Measurements from ENCODE around the gene LRP1B. TPM values are rescaled to one million over a fixed set of nuclear protein-coding genes. Genes with fewer than 3 reads are reported as not detected.

Gene LRP1B
- total and polyA plus RNA-seq, 4 donors: 0.01 to 0.84 (median 0.17) TPM

DNA sequence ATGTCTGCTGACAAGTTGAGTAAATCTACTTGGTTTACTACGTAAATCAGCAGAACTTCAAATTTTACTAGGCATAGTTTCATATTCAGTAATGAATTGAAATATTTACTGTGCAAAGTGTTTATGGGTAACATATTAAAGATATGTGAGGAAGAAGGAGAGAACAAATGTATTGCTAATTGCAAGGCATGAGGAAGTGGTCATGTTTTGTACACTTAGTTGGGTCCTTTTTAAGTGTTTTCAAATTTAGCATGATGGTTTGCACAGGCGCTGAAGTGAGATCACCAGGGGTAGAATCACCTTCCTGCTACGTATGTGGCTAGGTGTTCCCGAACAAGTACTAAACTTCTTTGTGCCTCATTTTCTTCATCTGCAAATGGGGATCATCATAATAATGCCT lies 1534.4 kb downstream of the LRP1B start (continued):
- TF ChIP-seq REST (IDR thresholded peaks at IDR 0.05) (no peak), HNF4G (IDR thresholded peaks at IDR 0.05) (no peak), JUND (IDR thresholded peaks at IDR 0.05) (no peak)
- TF ChIP-seq, protein P1, sequence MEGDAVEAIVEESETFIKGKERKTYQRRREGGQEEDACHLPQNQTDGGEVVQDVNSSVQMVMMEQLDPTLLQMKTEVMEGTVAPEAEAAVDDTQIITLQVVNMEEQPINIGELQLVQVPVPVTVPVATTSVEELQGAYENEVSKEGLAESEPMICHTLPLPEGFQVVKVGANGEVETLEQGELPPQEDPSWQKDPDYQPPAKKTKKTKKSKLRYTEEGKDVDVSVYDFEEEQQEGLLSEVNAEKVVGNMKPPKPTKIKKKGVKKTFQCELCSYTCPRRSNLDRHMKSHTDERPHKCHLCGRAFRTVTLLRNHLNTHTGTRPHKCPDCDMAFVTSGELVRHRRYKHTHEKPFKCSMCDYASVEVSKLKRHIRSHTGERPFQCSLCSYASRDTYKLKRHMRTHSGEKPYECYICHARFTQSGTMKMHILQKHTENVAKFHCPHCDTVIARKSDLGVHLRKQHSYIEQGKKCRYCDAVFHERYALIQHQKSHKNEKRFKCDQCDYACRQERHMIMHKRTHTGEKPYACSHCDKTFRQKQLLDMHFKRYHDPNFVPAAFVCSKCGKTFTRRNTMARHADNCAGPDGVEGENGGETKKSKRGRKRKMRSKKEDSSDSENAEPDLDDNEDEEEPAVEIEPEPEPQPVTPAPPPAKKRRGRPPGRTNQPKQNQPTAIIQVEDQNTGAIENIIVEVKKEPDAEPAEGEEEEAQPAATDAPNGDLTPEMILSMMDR (IDR thresholded peaks at IDR 0.05; ENCODE audit: low read depth, low read length, missing input control): no peak

GRCh38 chr2:140595107-140595506 lies 1535.7 kb downstream of the LRP1B start:
- Histone ChIP-seq H3K9me3 (ENCODE audit: control insufficient read depth in 4 of 4, low read length in 3 of 4) (no peaks in the 10 kb centered on the region), H3K9ac (ENCODE audit: low read depth in 1 of 2, low read length in 2 of 2) (no peak overlapping the region), H3K27ac (ENCODE audit: low read depth in 1 of 2, low read length in 2 of 2) (no peak overlapping the region), H3K36me3 (ENCODE audit: control insufficient read depth in 4 of 4, insufficient read depth in 3 of 4, low read depth in 1 of 4, low read length in 3 of 4) (no peaks in the 10 kb centered on the region), H3K27me3 (ENCODE audit: control insufficient read depth in 4 of 4, insufficient read depth in 4 of 4, low read length in 3 of 4) (no peaks in the 10 kb centered on the region), H3K4me1 (ENCODE audit: control insufficient read depth in 4 of 4, insufficient read depth in 4 of 4, low read length in 3 of 4) (no peaks in the 10 kb centered on the region), H3K4me3 (ENCODE audit: low read depth in 1 of 3, low read length in 3 of 3) (no peak overlapping the region)
- no peak for TF ChIP-seq REST (IDR thresholded peaks at IDR 0.05)
- TF ChIP-seq MAX (IDR thresholded peaks at IDR 0.05): no peak
- TF ChIP-seq ATF3 (IDR thresholded peaks at IDR 0.05): no peak
- TF ChIP-seq EGR1 (IDR thresholded peaks at IDR 0.05; ENCODE audit: low read depth in 2 of 2): no peak
- TF ChIP-seq FOXA2 (IDR thresholded peaks at IDR 0.05): no peak
- no peak for TF ChIP-seq HNF4A (conservative IDR thresholded peaks at IDR 0.05)
- TF ChIP-seq RAD21 (IDR thresholded peaks at IDR 0.05): no peak
- TF ChIP-seq, protein P1 (IDR thresholded peaks at IDR 0.05; ENCODE audit: low read depth, low read length, missing input control): no peak
- TF ChIP-seq HNF4G (IDR thresholded peaks at IDR 0.05): no peak
- TF ChIP-seq FOXA1 (IDR thresholded peaks at IDR 0.05): no peak
- TF ChIP-seq SP1 (IDR thresholded peaks at IDR 0.05): no peak
- no peak for TF ChIP-seq YY1 (IDR thresholded peaks at IDR 0.05)
- TF ChIP-seq GABPA (IDR thresholded peaks at IDR 0.05 in 1 of 2, conservative IDR thresholded peaks at IDR 0.05 in 1 of 2): no peak
- no peak for TF ChIP-seq JUND (IDR thresholded peaks at IDR 0.05)
- TF ChIP-seq RXRA (IDR thresholded peaks at IDR 0.05): no peak
- no peak for TF ChIP-seq TAF1 (conservative IDR thresholded peaks at IDR 0.05)
- no peak for TF ChIP-seq NR2F2 (IDR thresholded peaks at IDR 0.05)
- TF ChIP-seq ZBTB33 (IDR thresholded peaks at IDR 0.05): no peak
- 87% methylated on average over 2 of the region's 2 CpGs for WGBS
- no peak for DNase-seq (ENCODE audit: low spot score)
